ENCODE measurements around the gene TES.

TES gene

GRCh38 chr7:116249969-116250553 is 39.7 kb downstream of the TES start:
- Histone ChIP-seq H3K27ac (ENCODE audit: low read length) (no peak overlapping the region), H3K79me2 (ENCODE audit: low read length) (no peaks in the 10 kb centered on the region), H3K9me3 (ENCODE audit: insufficient read depth, low read length) (no peaks in the 10 kb centered on the region), H3K9ac (ENCODE audit: low read length) (no peak overlapping the region), H2AFZ (ENCODE audit: low read depth, low read length) (no peak overlapping the region), H4K20me1 (ENCODE audit: insufficient read depth, low read length) (no peaks in the 10 kb centered on the region), H3K4me1 (ENCODE audit: low read length) (no peaks in the 10 kb centered on the region), H3K4me2 (ENCODE audit: low read length) (no peak overlapping the region), H3K4me3 (ENCODE audit: low read length) (no peak overlapping the region), H3K27me3 (ENCODE audit: low read depth, low read length) (no peaks in the 10 kb centered on the region), H3K36me3 (replicated peaks; ENCODE audit: low read depth, low read length) (peaks cover 17% of the 10 kb centered on the region)
- TF ChIP-seq EZH2phosphoT487 (IDR thresholded peaks at IDR 0.05; ENCODE audit: low read depth) (no peak), CTCF (IDR thresholded peaks at IDR 0.05; ENCODE audit: low read depth, low read length) (peak; percentile 46)

- Histone ChIP-seq H3K79me2 (ENCODE audit: low read length) (no peaks in the 10 kb centered on the region), H3K27me3 (ENCODE audit: low read depth, low read length) (no peaks in the 10 kb centered on the region), H2AFZ (ENCODE audit: low read depth, low read length) (no peak overlapping the region), H3K9ac (ENCODE audit: low read length) (no peak overlapping the region), H3K4me1 (ENCODE audit: low read length) (no peaks in the 10 kb centered on the region), H3K9me3 (ENCODE audit: insufficient read depth, low read length) (no peaks in the 10 kb centered on the region), H3K4me3 (ENCODE audit: low read length) (no peak overlapping the region), H4K20me1 (ENCODE audit: insufficient read depth, low read length) (no peaks in the 10 kb centered on the region), H3K27ac (ENCODE audit: low read length) (no peak overlapping the region), H3K4me2 (ENCODE audit: low read length) (no peak overlapping the region), H3K36me3 (replicated peaks; ENCODE audit: low read depth, low read length) (peaks cover 13% of the 10 kb centered on the region)
- no peak for TF ChIP-seq EZH2phosphoT487 (IDR thresholded peaks at IDR 0.05; ENCODE audit: low read depth)
- TF ChIP-seq CTCF (IDR thresholded peaks at IDR 0.05; ENCODE audit: low read depth, low read length) = no peak
Observed at GRCh38 chr7:116251675-116252074, 41.3 kb downstream of the TES start.

GRCh38 chr7:116252249-116252648 is 41.9 kb downstream of the TES start:
- no peak overlapping the region for H3K9ac ChIP-seq (ENCODE audit: low read length)
- no peak overlapping the region for H3K27ac ChIP-seq (ENCODE audit: low read length)
- H3K36me3 ChIP-seq (replicated peaks; ENCODE audit: low read depth, low read length) = peaks cover 13% of the 10 kb centered on the region

GRCh38 chr7:116257156-116257555 is 46.8 kb downstream of the TES start:
- H3K9me3 ChIP-seq (ENCODE audit: insufficient read depth, low read length) = no peaks in the 10 kb centered on the region
- no peak overlapping the region for H3K4me3 ChIP-seq (ENCODE audit: low read length)
- no peak overlapping the region for H3K27ac ChIP-seq (ENCODE audit: low read length)
- no peaks in the 10 kb centered on the region for H4K20me1 ChIP-seq (ENCODE audit: insufficient read depth, low read length)
- no peak overlapping the region for H2AFZ ChIP-seq (ENCODE audit: low read depth, low read length)
- no peak overlapping the region for H3K9ac ChIP-seq (ENCODE audit: low read length)
- peaks cover 18% of the 10 kb centered on the region for H3K4me1 ChIP-seq (ENCODE audit: low read length)
- no peaks in the 10 kb centered on the region for H3K79me2 ChIP-seq (ENCODE audit: low read length)
- no peaks in the 10 kb centered on the region for H3K27me3 ChIP-seq (ENCODE audit: low read depth, low read length)
- H3K4me2 ChIP-seq (ENCODE audit: low read length) = no peak overlapping the region
- no peak for TF ChIP-seq CTCF (IDR thresholded peaks at IDR 0.05; ENCODE audit: low read depth, low read length)
- no peak for TF ChIP-seq EZH2phosphoT487 (IDR thresholded peaks at IDR 0.05; ENCODE audit: low read depth)
- peaks cover 10% of the 10 kb centered on the region for H3K36me3 ChIP-seq (replicated peaks; ENCODE audit: low read depth, low read length)

More at GRCh38 chr7:116252249-116252648, 41.9 kb downstream of the TES start:
- H3K4me1 ChIP-seq (ENCODE audit: low read length) = no peaks in the 10 kb centered on the region
- no peaks in the 10 kb centered on the region for H3K27me3 ChIP-seq (ENCODE audit: low read depth, low read length)
- H3K9me3 ChIP-seq (ENCODE audit: insufficient read depth, low read length) = no peaks in the 10 kb centered on the region
- no peak overlapping the region for H2AFZ ChIP-seq (ENCODE audit: low read depth, low read length)
- H3K4me3 ChIP-seq (ENCODE audit: low read length) = no peak overlapping the region
- H3K79me2 ChIP-seq (ENCODE audit: low read length) = no peaks in the 10 kb centered on the region
- no peak for TF ChIP-seq EZH2phosphoT487 (IDR thresholded peaks at IDR 0.05; ENCODE audit: low read depth)
- TF ChIP-seq CTCF (IDR thresholded peaks at IDR 0.05; ENCODE audit: low read depth, low read length) = no peak
- no peak overlapping the region for H3K4me2 ChIP-seq (ENCODE audit: low read length)
- H4K20me1 ChIP-seq (ENCODE audit: insufficient read depth, low read length) = no peaks in the 10 kb centered on the region
